Middle frontal gyrus (tissue), 1 donor: ENCODE results near the gene BABAM2.

Experiments
- DNase-seq: peaks from one replicate; pipeline ENCODE4 v3.0.0-alpha.2; 2015; ENCODE audit warnings: low spot score; ENCODE audit errors: extremely low spot score

The BABAM2 gene

DNA sequence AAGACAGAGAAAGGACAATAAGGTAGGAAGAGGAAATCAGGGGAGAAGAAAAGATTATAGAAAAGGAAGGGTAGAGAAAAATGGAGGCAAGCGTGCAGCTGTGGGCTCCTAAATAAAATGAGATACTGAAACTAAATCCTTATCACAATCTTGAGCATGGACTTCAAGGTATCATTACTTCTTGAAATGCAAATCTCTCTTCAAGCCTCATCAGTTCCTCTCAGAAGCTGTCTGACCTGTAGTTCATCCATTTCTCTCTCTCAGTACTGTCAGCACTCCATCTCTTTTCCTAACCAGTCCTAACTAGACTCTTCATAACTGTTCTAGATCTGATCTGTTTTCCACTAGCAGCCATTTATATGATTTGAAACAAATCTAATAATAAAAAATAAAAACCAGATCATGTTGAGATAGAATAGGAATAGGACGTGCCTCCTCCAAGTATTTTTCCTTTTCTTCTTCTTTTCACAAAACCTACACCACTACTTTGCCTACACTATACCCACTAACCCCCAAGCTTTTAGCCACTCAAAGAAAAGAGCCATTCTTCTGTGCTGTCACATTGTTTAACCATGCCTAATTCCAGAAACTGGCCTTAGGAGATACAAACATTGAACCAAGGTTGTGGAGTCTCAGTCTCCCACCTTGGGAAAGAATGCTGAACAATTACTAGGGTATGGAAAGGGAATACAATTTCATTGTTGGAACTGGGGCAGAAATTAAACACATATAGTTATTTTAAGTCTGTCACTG is 21.1 kb downstream of the BABAM2 start:
- DNase-seq, result no peak

DNA sequence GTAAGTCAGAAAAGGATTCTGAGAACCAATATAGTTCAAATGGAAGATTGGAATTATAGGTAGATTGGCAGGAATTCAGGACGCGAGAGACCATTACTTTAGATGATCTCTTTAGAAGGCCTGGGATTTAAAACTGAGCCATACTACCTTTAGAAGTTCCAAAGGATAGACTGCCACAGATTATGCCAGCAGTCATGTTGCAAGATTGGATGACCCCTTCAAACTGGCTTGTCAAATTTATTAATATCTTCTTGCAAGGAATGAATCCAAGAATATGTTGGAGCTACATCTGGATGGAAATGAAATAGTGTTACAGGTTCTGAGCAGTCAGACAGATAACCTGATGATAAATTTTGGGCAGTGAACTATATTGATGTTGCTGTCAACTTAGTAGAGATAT is 22.0 kb downstream of the BABAM2 start:
- DNase-seq, result no peak

DNA sequence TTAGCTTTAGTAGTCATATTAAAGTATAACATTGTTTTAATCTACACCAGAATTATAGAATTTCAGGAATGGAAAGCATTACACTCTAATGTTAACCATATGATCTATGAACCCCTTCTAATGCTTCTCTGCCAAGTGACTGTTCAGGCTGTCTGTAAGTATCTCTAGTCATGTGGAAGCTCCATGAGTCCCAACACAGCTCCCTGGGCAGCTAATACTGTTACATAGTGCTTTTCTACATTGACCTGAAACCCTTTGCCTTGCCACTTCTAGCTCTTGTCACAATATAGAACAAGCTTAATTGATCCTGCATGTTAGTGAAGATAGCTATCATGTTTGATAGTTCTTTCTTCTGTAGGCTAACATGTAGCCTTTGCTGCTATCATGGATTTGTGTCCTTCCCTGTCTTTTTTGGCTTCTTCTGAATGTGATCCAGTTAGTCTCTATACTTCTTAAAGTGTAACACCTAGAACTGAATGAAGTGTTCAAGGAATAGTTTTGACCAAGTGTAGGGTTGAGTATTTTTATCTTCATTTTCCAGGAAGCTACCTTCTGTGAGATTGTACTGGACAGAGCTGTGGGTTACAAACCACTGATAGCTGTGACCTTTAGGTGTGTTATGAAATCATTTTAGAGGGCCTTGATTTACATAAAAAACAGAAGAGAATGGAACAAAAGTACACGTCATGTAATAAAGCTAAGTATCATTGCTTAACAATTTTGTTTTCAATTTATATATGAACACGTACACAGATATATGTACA is 23.7 kb downstream of the BABAM2 start:
- DNase-seq, result no peak

DNA sequence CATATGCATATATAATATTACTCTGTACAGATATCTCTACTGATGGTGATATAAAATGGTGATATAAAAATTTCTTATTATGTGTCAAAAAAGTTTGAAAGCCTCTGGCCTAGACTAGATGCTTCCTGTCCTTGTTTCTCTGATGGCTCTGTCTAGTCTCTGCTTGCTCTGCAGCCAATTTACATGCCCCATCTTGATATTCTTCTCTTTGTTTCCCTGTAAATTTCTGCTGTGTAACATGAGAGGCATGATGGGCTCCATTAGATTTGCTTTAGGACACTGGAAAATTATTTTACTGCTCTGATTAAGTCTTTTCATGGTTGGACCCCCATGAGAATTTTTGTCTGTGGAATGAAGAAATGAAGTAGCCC is 24.3 kb downstream of the BABAM2 start:
- DNase-seq, result no peak

DNA sequence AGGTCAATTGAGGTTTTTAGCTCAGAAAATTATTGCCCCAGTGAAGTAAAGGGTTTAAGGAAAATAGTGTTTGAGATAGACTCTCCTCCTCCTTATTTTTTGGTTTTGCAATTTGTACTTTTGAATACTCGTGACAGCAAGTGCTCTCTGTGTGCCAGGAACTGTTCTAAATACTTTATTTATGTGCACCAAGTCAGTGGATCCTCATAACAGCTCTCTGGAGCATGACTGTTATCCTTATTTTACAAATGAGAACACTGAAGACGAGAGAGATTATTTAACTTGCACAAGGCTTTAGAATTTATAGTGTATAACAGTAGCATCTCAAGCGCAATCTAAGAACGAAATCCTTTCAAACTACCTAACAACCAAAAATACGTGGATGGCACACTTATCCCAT is 24.7 kb downstream of the BABAM2 start:
- no peak for DNase-seq

DNA sequence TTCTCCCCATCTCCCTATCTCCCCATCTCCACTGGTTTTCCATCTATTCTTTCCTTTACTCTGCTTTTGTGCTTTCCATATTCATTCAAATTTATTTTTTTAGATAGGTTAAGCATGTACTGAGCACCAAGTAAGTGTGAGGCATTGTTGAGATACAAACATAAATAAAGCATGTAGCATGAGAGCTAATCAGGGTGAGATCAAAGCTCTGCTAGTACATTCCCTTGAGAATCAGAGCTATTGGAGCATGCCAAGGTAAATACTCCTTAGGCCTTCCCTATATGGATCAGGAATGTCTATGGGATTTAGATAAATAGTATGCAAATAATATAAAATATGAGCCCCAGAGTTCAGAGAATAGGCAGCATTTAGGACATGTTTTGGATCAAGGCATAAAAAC is 25.3 kb downstream of the BABAM2 start:
- no peak for DNase-seq

DNA sequence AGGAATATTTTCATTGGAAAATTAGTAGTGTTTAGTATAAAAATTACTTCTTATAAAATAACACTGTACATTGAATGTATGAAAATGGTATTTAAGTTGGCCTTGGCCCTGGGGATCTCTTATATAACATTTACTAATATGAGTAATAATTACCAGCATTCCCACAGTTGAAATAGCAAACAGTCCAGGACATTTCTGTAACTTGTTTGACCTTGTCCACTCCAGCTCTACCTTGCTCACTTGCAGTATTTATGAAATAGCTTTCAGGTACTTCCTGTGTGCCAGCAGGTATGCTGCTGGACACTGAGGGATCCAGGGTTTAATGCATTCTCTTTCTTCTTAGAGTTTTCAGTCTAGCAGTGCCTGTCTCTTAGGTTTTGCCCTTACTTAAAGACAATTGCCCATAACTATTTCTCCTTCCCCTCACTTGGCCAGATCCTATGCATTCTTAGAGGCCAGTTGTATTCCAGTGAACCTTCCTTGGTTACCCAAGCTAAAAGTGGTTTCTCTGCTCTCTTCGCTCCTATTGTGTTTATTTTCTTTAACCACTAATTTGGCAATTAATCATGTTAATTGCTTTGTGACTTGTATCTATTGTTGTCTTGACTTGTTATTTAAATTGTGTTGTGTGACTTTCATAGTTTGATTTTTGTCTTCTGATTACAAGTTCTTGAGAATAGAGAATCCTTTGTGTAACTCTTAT is 25.9 kb downstream of the BABAM2 start:
- DNase-seq, result no peak

DNA sequence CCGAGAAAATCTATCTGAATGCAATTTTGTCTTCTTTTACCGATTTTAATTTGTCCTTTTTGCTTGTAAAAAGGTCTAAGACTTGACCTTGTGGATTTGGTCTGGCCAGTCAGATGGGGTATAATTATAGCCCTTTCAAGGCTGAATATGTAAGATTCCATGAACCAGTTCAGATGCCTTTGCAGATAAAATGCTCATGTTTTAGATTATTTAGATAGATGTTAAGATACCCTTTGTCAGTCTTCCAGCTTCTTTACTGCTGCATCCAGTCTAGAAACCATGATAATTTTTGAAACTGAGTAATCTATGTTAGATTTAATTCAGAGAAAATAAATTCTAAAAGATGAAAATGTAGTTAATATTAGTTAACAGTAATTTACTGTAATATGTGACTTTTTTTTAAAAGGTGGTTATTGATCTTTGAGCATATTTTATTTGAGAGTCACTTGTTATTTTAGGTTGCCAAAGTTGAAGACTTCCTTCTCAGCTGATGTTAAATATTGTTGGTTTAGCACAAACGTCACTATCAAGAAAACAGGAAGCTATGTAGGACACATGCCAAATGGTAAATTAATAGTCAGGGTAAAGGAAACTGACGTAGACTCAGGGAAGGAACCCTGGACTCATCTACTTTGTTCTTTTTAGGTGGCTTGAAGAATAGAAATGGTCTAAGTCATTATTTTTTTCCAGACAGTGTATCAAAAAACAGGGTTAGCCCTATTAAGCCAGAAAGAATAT is 29.8 kb downstream of the BABAM2 start:
- DNase-seq, result no peak

DNA sequence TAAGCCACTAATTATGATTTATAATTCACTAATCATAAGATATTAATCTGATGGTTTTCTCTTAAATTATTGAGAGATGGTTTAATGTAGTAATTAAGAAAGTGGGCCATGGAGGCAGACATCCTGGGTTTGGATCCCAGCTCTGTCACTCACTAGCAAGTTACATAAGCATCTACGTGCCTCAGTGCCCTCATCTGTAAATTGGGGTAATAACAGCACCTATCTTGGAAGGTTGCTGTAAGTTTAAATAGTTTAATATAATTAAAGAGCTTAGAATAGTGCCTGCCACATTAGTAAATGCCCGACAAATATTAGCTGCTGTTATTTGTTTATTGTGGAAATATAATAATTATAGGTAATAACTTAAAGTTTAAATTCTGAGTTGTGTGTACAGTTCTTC is 30.9 kb downstream of the BABAM2 start:
- DNase-seq, result no peak

DNA sequence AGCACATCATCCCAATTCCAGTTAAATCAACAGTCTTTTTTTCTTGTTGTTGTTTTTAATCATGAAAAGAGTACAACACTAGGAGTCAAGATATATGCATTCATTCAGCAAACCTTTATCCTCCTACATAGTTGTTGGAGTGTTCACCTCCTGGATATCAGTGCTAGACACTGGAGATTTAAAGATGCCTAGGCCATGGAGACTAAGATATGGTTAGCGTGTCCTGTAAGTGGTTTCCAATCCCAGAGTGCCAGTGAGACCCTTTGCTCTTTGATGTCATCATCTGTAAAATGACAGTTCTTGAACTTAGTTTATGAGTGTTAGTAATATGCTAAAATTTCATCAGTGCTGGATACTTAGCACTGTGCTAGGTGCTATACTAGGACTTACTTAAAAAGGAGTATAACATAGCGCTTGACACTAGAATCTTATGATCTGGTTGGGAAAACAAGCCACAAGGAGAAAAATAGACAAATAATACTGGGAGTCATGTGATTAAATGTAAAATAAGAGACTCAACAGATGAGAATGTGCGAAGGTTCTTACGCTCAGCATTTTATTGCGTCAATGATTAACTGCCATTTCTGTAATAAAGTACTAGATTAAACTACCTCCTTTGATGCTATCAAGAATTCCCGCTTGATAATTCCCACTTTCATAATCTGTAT is 31.5 kb downstream of the BABAM2 start:
- DNase-seq, result no peak

DNA sequence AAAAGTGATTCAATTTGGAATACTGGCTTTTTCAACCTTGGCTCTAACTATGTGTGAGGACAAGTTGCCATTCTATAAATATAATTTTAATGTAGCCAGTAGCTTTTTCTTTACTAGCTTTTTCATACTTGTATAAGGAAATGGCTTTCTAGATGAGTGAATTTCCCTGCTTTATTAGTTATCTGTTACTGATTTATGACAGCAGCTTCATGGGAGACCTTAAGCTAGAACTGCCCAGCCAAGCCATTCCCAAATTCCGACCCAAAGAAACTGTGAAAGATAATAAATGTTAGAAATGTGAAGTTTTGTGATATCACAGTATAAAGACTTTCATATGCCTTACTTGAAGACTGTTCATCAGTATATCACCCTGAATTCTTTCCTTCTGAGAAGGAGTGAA is 32.3 kb downstream of the BABAM2 start:
- DNase-seq, result no peak

DNA sequence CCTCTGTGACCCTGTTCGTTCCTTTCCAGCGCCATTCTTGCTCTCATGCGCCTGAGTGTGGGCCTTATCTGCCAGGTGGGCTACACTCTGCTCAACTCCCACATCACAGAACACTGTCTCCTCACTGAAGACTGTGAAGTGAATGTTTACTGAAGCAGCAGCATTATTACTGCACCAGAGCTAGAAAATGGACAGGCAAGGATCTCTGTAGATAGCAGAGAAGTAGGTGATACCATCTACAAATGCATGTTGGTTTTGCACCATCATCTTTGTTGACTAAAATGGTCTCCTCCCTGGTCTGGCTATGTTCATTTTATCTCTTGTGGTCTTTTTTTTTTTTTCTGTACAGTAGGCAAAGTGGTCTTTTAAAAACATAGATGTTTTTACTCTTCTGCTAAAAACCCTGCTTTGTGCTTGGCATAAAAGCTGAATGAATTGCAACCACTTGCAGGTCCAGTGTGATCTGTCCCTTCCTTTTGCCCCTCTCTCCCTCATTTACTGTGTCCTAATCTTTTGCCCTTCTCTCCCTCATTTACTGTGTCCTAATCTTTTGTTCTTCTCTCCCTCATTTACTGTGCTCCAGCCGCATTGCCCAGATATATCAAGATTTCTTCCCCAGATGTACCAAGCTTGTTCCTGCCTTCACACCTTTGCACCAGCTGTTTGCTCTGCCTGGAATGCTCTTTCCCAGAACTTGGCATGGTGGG is 35.4 kb downstream of the BABAM2 start:
- DNase-seq, result no peak

DNA sequence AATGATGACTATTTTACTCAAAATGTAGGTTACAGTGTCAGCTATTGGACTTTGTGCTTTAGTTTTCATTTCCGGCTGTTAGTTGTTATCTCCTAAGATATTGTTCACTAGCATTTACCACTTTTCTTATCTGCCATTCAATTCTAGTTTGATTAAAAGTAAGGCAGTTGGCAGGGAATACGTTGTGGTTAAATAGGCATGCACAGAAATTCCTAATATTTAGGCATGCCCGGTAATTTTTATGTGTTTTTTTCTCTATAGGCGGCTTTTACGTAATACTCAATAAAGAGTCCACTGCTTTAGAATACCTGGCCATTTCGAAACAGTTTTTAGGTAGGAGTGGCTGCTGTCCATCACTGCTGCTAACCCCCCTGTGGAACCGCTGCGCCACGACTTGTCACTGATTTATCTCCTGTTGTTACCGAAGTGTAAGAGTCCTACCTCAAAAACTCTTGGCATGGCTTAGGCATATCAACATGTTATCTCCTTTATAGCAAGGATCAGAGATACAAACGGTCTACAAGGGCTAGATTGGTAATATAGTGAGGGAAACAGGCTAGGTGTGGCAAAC is 39.5 kb downstream of the BABAM2 start:
- DNase-seq, result no peak

DNA sequence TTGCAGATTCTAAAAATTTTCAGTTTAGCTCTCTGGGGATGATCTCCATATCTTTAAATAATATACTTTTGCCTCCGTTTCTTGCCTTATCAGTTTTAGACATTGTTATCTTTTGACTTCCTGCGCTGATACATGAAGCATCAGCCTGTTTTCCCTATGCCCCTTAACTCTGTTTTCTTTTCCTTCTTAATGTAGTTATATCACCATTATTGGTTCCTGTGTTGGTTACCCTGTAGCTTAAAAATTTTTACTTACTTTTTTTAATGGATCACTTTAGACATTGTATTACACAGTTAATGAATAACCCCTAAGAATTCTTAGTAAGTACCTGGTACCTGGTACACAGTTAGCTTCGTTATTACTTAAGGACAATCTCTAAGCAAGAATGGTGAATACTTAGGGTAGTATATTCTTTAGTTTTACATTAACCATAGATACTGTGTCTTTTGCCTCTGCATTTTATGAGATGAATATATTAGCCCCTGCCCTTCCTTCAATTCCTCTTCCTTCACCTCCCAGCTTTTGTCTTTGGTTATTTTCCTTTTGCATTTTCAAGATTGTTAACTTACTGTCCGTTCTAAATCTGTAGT is 40.9 kb downstream of the BABAM2 start:
- no peak for DNase-seq

DNA sequence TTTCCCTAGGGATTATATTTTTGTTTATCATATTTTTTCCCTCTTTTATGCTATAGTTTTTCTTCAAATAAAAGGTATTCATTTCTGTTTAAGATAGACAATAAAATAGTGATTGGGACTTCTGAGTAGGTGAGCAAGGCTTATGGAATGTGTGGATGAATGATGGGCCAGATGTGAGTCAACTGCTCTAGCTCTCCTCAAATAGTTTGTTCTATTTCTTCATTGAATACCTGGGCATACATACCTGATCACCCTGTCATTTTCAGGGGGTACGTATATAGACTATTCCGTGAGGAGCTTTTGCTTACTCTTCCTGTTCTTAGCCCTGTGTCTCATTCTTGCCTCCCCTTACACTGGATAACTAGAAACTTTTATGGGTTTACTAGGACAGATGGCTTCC is 41.9 kb downstream of the BABAM2 start:
- DNase-seq, result no peak

DNA sequence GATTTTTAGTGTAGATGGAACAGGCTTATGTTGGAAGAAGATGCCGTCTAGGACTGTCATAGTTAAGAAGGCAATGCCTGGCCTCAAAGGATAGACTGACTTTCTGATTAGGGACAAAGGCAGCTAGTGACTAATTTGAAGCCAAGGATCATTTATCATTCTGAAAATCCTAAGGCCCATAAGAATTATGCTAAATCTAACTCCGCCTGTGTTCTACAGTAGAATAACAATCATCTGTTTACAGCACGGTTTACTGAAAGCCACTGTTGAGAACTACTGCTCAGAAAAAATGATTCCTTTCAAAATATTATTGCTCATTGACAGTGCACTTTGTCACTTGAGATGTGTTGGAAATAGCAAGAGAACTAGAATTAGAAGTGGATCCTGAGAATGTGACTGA is 44.5 kb downstream of the BABAM2 start:
- no peak for DNase-seq

DNA sequence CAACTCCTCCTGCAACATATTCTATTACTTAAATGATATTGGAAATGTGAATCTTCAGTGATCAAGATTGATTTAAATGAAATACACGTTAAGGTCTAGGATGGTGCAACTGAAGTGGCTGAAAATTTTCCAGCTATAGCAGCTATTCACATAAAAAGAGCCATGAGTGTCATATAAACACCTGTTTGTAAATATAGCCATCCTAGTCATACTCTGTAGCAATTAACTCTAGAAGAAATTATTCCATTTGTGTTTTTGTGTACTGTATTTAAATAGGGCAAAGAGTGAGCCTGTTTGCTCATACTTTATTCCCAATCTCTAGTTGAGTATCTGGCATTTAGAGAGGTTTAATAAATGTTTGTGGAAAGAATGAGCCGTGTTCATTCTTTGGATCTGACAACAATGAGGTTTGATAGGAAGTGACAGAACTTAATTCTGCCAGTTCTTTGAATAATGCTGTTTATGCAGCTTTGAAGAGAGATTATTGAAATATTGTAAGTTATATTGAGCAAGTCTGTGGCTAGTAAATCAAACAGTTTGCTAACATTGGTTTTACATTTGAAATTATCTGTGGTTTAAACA is 49.7 kb downstream of the BABAM2 start:
- DNase-seq, result no peak

DNA sequence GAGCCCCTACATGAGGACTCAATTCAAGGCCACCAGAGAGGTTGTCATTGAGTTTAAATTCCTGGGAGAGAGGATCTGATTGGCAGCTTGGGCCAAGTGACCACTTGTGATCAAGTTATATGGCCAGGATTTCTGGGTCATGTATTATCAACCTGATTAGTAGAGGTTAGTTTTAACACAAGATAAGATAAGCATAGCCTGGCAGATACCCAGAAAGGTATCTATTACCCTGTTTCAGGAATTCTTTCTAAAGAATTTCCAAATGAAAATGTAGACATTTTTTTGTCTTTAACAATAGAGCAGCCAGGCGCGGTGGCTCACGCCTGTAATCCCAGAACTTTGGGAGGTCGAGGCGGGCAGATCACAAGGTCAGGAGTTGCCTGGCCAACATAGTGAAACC is 50.5 kb downstream of the BABAM2 start:
- no peak for DNase-seq
